GM21825 (cell line): ENCODE data around the gene DCP1B.

Experiments
- ATAC-seq: cut with Tn5 transposase; IDR thresholded peaks from one replicate; pipeline ENCODE4 v1.9.1; 2021; ENCODE audit warnings: mild to moderate bottlenecking, moderate library complexity; ENCODE audit not compliant: unreplicated experiment

Gene DCP1B

DNA sequence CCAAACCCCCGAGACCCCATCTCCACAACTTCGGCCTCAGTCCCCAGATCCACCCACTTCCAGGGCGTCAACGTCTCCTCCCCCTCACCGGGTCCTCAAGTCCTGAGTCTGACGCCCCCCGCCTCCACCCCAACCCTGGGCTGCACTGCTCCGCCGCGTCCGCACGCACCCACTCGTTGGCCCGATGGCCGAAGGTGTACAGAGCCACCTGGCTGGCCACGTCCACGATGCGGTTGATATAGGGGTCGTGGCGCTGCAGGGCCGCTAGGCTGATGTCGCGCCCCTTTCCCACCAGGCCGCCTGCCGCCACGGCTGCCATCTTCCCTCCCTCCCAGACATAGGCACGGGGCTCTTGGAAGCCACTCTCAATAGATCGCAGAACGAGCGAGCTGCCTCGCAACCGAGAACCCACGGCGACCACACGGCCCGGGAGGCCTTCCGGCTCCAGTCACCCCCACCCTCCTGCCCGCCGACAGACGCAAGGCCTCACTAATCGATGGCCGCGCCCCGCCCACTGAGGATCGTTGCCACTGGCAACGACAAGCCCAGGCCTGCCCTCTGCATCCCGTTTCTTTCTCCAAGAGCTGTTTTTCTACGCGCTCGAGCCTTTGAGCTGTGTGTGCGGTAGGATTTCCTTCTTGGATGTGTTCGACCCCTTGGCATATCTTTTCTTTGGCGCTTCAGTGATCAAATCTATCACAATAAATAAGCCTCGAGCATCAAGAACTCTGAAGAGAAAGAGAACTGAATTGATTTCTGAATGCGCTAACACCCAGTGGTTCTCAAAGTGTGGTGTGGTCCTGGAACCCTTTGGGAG lies at the start of gene DCP1B:
Gene DCP1B, minus strand, starts transcription at position 345 of the 817 bp plus-strand sequence. Its CDS starts 26 bp downstream, at position 319.
- peak; percentile 98 for ATAC-seq

- ATAC-seq, result no peak
These were observed 49.4 kb upstream of the DCP1B start for GRCh38 chr12:2053691-2054090.

DNA sequence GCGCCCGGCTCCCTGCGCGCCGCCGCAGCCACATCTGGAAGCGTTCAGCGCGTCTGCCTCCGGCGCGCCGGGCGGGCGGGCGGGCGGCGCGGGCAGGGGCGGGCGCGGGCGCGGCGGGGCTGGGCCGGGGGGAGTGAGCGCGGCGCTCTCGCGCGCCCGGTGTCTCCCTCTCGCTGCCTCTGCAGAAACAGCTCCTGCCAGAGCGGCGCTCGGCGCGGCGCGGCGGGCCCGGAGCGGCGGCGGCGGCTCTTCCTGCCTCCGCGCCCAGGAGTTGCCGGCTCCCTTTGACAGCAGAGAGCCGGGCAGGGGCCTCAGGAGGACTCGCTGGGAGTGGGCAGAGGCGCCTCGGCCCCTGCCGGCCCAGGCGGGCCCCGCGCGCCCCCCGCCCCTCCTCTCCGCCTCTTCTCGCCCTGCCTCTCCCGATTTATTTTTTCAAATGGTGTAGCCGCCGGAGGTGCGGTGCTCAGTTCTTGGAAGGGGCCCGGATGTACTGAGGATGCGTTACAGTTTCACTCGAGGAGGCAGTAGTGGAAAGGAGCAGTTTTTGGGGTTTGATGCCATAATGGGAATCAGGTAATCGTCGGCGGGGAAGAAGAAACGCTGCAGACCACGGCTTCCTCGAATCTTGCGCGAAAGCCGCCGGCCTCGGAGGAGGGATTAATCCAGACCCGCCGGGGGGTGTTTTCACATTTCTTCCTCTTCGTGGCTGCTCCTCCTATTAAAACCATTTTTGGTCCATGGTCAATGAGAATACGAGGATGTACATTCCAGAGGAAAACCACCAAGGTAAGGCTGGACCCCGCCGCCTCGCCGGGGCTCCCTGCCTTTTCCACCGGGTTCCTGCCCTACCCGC lies 48.8 kb upstream of the DCP1B start, which contains the start of gene CACNA1C:
Gene CACNA1C, plus strand, starts transcription at position 162 of the 853 bp plus-strand sequence. Its CDS starts 576 bp downstream, at position 738.
- ATAC-seq, result no peak

GRCh38 chr12:2051700-2052621 lies 47.7 kb upstream of the DCP1B start:
- no peak for ATAC-seq

DNA sequence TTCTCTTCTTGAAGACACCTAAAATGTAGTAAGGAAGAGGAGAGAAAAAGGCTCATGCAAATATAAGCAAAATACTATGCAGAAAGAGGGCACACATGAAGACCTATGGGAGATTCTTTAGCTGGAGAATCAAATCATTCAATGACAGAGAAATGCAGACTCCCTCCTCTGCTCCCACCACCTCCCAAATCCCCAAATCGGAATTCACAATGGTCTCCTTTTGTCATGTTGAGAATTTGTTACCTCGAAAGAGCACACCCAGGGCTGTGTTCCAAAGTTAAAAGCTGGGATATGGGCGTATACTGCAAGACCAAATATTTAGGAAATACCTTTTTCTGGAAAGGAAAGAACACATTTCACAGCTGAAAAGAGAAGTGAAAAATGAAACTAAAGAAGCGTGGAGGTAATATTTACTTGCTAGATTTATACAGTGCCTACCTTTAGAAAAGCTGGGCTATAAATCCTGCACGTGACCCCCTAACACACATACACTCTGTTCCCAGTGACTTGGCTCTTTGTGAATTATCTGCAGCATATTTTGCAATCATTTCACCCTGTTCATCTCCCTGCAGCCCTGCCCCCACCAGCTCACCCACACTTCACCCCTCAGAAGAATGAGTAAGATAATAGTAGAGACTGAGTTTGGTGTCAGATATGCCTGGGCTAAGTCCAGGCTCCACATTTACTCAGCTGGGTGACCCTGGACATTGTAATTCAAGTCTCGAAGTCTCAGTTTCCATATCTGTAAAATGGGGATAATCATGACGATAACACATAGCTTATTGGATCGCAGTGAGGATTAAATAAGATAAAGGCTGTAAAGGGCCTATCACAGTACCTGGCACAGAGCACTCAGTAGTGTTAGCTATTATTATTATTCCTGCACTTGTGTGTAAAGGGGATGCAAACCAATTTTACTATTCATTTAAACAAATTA lies 45.6 kb upstream of the DCP1B start:
- no peak for ATAC-seq

DNA sequence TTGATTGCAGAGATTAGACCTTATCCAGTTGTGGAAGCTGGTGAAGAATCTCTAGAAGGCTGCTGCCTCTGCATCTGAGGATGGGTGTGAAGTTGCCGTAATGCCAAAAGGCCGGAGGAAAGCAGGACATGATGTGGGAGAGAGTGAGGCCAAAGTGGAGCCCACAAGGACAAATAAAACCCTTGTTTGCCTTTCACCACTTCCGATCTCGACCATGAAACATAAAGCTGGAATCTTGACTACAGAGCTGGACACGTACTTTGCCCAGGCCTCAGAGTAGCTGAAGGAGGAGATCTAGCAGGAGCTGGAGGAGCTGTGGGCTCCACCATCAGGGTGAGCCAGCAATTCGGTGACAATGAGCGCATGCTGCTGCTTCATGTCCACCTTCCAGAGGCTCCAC lies 43.5 kb upstream of the DCP1B start:
- ATAC-seq, result no peak

DNA sequence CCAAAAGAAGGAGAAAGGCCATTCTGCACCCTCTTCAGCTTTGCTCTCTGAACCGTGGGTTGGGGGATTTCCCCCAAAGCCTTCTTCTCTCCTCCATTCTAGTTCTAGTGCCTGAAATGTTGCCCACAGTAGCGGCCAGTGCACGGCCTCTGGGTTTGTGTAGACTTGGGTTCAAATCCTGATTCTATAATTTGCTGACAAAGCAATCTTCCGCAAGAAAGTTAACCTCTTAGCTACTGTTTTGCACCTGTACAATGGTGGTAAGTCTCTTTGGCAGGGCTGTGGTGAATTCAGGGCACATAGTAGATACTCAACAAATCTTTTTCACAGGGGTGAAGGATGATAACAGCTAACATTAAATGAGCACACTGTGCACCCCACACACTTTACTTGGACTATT lies 42.7 kb upstream of the DCP1B start:
- ATAC-seq, result no peak

DNA sequence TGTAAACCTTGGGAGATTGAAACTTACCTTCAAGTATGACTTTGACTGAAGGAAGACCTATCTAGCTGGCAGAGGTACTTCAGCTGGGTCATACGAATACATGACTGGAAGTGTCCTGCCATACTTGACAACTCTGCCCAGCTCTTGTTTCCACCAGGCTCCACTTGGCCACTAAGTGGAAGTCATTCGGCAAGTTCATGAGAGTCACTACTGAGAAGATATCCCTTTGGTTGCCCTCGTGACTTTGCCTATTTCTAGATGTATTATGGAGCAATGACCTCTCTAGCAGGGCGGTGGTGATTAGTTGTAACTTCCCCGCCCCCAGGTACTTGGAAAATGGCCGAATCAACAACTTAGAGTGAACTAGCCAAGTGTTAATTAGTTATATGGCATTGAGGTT lies 39.9 kb upstream of the DCP1B start:
- no peak for ATAC-seq

DNA sequence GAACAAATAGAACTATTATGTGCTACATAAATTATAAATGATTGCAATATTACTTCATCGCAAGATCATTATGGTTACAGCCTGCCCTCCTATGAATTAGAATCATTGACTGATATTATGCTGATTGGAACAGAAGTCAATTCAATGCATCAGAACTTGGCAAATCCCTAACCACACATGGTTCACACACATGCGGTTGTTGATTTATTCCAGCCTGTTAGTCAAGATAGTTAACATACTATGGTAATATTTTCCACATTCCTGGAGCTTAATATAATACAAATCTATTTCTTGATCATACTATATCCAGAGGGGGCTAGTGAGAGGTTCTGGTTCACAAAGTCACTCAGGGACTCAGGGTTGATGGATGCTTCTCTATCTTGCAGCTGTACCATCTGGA lies 38.8 kb upstream of the DCP1B start:
- no peak for ATAC-seq

GRCh38 chr12:2039034-2039433 lies 34.8 kb upstream of the DCP1B start:
- ATAC-seq, result no peak

- ATAC-seq, result no peak
These were observed 31.3 kb upstream of the DCP1B start for GRCh38 chr12:2035431-2036055.

- no peak for ATAC-seq
These were observed 30.6 kb upstream of the DCP1B start for GRCh38 chr12:2034633-2035430.

- no peak for ATAC-seq
These were observed 28.2 kb upstream of the DCP1B start for GRCh38 chr12:2032506-2032905.

- no peak for ATAC-seq
These were observed 25.6 kb upstream of the DCP1B start for GRCh38 chr12:2029851-2030250.

DNA sequence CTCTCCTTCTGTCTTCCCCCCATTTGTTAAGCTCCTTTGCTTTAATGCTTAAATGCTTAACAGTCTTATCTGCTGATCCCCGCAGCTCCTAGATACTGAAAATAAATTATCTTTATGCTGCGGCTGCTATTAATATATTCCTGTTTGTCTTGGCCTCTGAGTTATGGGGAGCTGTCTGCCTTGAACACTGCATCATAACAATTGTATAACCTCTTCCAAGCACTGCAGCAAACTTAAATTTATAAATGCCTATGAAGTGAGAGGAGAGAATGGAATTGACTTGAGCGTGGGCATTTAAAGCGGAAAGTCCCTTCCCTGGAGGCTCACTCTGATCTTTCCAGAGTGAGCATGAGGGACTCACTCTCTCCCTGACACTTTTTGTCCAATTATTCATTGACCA lies 23.1 kb upstream of the DCP1B start:
- no peak for ATAC-seq

DNA sequence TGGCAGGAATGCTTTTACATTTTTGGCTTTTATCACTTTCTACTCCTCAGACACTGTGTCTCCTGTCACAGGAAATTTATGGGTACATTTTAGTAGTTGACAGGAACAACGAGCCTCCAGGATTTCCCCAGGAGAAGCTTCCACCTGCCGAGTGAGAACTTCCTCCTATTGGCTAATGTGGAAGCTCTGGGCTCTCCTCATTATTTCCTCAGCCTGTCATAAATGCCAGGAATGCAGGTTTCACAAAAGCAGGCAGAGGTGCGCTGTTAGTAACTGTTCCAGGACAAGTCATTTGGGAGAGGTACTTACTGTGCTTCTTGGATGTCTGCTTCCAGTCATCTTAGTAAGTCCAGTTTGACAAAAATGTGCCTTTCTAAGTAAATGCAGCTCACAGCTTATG lies 19.1 kb upstream of the DCP1B start:
- no peak for ATAC-seq

DNA sequence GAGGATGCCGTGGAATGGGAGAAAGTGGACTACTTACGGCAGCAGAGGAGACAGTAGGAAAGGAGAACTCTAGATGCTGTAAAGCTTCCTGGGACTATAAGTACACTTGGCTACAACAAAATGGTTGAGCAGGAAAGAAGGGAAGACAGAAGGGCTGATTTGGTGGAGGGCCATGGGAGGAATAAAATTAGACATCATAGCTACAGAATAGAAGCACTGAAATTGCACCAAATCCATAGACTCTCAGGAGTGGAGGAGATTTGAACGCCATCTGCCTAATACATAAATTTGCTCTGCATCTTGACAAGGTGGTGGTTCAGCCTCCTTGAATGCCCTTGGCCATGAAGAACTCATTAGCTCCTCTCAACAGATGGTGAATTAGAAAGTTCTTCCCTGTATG lies 16.3 kb upstream of the DCP1B start:
- ATAC-seq, result no peak

- no peak for ATAC-seq
These were observed 14.9 kb upstream of the DCP1B start for GRCh38 chr12:2019126-2019525.
